GM12801 (cell line): Measurements from ENCODE around the gene CFAP119.

Experiments used
- TF ChIP-seq, protein P1 (sequence below): IDR thresholded peaks from one replicate; pipeline ENCODE4 v1.5.1; 2011; ENCODE audit warnings: control low read depth; ENCODE audit not compliant: insufficient read length; ENCODE audit errors: extremely low read depth

CFAP119 gene

DNA sequence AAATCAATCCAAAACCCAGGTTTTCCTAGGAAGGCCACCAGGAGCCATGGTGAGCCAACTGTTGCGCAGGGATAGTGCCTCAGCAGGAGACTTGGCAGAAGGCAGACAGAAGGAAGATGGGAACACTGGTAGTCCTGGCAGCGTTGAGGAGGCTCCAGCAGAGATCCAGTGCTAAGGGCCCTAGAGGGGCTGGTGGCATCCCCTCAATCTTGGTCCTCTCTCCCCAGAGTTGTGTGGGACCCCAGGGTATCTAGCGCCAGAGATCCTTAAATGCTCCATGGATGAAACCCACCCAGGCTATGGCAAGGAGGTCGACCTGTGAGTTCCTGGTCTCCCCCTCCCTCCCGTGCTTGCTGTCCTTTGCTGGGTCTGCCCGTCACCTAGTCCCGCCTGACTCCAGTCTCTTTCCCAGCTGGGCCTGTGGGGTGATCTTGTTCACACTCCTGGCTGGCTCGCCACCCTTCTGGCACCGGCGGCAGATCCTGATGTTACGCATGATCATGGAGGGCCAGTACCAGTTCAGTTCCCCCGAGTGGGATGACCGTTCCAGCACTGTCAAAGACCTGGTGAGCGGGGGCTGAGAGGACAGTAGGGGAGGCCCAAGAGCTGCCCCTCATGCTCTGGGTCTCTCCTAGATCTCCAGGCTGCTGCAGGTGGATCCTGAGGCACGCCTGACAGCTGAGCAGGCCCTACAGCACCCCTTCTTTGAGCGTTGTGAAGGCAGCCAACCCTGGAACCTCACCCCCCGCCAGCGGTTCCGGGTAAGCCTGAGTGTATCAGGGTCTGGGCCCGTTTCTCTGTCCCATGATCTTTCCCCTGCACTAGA lies 5.7 kb downstream of the CFAP119 start:
- TF ChIP-seq, protein P1, sequence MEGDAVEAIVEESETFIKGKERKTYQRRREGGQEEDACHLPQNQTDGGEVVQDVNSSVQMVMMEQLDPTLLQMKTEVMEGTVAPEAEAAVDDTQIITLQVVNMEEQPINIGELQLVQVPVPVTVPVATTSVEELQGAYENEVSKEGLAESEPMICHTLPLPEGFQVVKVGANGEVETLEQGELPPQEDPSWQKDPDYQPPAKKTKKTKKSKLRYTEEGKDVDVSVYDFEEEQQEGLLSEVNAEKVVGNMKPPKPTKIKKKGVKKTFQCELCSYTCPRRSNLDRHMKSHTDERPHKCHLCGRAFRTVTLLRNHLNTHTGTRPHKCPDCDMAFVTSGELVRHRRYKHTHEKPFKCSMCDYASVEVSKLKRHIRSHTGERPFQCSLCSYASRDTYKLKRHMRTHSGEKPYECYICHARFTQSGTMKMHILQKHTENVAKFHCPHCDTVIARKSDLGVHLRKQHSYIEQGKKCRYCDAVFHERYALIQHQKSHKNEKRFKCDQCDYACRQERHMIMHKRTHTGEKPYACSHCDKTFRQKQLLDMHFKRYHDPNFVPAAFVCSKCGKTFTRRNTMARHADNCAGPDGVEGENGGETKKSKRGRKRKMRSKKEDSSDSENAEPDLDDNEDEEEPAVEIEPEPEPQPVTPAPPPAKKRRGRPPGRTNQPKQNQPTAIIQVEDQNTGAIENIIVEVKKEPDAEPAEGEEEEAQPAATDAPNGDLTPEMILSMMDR: no peak

DNA sequence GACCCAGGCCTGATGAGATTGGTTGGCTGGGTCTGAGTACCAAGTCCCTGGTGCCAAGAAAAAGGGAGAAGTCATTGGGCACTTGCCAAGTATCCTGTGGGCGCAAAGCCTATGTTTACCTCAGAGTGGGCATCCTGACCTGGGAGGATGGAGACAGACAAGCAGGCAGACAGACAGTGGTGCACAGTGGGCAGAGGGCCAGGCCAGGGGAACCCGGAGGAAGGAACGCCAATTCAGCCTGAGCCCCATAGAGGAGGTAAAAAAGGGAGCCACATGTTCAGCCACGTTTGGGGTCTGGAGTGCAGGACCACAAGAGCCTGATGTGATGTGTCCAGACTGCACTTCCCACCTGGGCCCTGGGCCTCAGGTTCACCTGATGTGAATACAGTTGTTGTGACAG lies 8.3 kb downstream of the CFAP119 start:
- TF ChIP-seq, protein P1: no peak

DNA sequence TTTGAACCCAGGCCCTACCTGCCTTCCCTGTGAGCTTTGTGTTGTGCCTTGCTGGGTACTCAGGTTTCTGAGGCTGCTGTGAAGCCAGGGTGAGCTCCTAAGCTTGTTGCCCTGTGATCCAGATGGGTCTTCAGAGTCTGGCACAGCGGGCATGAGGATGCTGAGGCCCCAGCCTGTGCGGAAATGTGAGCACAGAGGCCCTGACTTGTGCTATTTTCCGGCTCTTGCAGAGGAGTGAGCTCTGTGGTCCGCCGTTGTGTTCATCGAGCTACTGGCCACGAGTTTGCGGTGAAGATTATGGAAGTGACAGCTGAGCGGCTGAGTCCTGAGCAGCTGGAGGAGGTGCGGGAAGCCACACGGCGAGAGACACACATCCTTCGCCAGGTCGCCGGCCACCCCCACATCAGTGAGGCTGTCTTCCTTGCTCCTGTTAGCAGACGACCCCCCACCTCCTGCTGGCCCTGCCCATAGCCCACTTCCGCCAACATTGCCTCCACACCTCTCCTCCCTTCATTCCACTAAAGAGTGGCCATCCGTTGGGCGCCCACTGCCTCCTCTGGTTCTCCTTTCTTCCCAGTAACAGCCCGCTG lies 10.9 kb downstream of the CFAP119 start:
- TF ChIP-seq, protein P1: no peak

DNA sequence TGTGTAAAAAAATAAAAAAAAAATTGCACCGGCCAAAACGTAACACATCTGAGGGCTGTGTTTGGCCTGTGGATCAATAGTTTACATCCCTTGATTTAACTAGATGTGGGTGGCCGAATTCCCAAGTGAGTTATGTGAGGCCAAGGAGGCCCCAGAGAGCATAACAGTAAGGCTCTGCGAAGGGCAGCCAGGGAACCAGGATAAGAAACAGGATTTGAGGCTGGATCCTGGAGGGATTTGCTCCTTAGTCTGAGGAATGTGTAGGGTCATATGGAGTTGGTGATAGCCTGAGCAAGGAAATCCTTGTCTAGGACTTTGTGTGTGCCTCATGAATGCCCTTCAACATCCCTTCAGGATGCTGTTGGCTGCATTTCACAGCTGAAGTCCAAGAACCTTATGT lies 11.7 kb downstream of the CFAP119 start:
- TF ChIP-seq, protein P1: no peak

DNA sequence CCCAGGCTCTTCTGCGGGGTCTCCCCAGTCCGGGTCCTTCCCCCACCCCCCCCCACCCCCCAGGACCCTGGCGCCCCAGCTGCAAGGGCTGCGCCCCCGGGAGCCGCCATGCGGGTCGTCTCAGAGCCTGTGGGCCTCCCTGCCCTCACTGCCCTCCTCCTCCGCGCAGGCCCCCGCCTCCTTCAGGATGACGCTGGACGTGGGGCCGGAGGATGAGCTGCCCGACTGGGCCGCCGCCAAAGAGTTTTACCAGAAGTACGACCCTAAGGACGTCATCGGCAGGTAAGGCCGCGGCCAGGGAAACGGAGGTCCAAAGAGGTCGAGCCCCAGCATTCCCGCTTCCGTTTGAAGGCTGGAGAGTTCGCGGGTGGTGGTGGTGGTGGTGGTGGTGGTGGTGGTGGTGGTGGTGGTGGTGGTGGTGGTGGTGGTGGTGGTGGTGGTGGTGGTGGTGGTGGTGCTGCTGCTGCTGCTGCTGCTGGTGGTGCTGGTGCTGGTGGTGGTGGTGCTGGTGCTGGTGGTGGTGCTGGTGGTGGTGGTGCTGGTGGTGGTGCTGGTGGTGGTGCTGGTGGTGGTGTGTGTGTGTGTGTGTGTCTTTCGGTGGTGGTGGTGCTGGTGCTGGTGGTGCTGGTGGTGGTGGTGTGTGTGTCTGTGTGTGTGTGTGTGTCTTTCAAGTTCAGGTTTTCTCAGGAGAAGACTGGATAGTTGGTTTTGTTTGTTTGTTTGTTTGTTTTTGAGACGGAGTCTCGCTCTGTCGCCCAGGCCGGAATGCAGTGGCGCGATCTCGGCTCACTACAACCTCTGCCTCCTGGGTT lies 13.0 kb downstream of the CFAP119 start:
- TF ChIP-seq, protein P1: no peak

DNA sequence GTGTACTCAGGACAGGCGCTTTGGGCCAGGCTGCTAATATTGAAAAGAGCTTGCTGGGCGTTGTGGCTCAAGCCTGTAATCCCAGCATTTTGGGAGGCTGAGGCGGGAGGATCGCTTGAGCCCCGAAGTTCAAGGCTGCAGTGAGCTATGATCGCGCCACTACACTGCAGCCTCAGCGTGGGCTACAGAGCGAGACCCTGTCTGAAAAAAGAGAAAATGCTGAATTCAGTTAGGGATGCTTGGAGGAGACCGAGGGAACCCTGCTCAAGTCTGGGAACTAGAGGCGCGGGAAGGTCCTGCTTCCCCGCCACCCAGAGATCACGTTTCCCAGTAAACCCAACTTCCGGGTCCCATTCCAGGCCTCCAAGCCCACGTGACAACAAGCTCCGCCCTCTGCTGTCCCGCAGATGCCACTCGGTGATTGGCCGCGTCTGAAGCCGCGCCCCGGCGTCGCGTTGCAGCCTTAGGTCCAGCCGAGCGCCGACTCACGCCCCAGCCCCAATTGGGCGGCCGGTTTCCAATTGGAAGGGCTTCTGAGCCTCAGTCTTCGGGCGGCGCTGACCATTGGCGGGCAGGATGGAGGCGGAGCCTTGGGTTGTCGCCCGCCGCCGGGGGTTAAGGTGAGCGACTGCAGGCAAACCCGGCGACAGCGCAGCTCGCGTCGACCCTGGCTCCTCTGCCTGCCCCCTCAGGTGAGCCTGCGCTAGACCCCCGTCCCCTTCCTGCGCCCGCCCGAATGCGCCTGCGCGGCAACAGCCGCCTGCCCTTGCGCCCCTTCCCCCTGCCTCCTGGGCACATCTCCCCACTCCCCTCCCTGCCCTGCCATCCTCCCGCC lies 13.8 kb downstream of the CFAP119 start, which contains the start of gene PHKG2:
TSS of gene PHKG2 (plus strand) at position 627 of the 835 bp plus-strand sequence. CDS start 396 bp downstream, outside the sequence.
- TF ChIP-seq, protein P1: no peak
